UCSD-AML1 (cell line): Measurements from ENCODE around the gene GAS2.

Source experiments
- DNase-seq: peaks from one replicate; lab custom pipeline; 2025; ENCODE audit not compliant: unreplicated experiment; lab: John Stamatoyannopoulos, UW

Gene GAS2

GRCh38 chr11:22860241-22860640 is 193.8 kb downstream of the GAS2 start, which contains the start of gene CCDC179:
TSS of gene CCDC179 (minus strand) at chr11:22860474. CDS start at chr11:22860421, 53 bp downstream.
- no peak for DNase-seq
